HK-2 (cell line): ENCODE results near the gene MAVS.
"Not testable (repeated sequence)": the region's sequence is repeated elsewhere in the genome, so short reads cannot be mapped to it uniquely, and the experiment has no call there.

Experiments
- DNase-seq: peaks from one replicate; pipeline ENCODE4 v3.0.0-alpha.2; 2018; ENCODE audit not compliant: unreplicated experiment

The MAVS gene

GRCh38 chr20:3847429-3847940 lies 851 bp downstream of the MAVS start:
- DNase-seq, result no peak

- DNase-seq, result no peak
Observed at GRCh38 chr20:3848565-3848964, 1.9 kb downstream of the MAVS start.

- no peak for DNase-seq
Observed at GRCh38 chr20:3854462-3854871, 7.8 kb downstream of the MAVS start.

- DNase-seq, result no peak
Observed at GRCh38 chr20:3857405-3857804, 10.8 kb downstream of the MAVS start.

- DNase-seq, result no peak
Observed at GRCh38 chr20:3858689-3859088, 12.1 kb downstream of the MAVS start.

GRCh38 chr20:3861191-3861590 lies 14.6 kb downstream of the MAVS start:
- no peak for DNase-seq

GRCh38 chr20:3862333-3862732 lies 15.7 kb downstream of the MAVS start:
- DNase-seq, result no peak

- no peak for DNase-seq
Observed at GRCh38 chr20:3863317-3863716, 16.7 kb downstream of the MAVS start.

GRCh38 chr20:3864518-3864917 lies 17.9 kb downstream of the MAVS start:
- no peak for DNase-seq

GRCh38 chr20:3865152-3865886 lies 18.7 kb downstream of the MAVS start:
- DNase-seq, result no peak

- no peak for DNase-seq
Observed at GRCh38 chr20:3865887-3866407, 19.3 kb downstream of the MAVS start.

- DNase-seq, result no peak
Observed at GRCh38 chr20:3866464-3866863, 19.8 kb downstream of the MAVS start.

- no peak for DNase-seq
Observed at GRCh38 chr20:3867802-3868201, 21.2 kb downstream of the MAVS start.

- DNase-seq, result no peak
Observed at GRCh38 chr20:3869839-3870634, 23.4 kb downstream of the MAVS start.

GRCh38 chr20:3871550-3872265 lies 25.1 kb downstream of the MAVS start:
- no peak for DNase-seq

GRCh38 chr20:3873507-3873906 lies 26.9 kb downstream of the MAVS start:
- no peak for DNase-seq

- DNase-seq, result no peak
Observed at GRCh38 chr20:3874194-3874844, 27.7 kb downstream of the MAVS start.

- no peak for DNase-seq
Observed at GRCh38 chr20:3875378-3875974, 28.8 kb downstream of the MAVS start.

GRCh38 chr20:3876000-3876399 lies 29.4 kb downstream of the MAVS start:
- no peak for DNase-seq

GRCh38 chr20:3876676-3877075 lies 30.0 kb downstream of the MAVS start:
- DNase-seq, result no peak

GRCh38 chr20:3878921-3879274 lies 32.3 kb downstream of the MAVS start:
- DNase-seq, result not testable (repeated sequence)
